ENCODE measurements around the gene GRAMD1B.

GRAMD1B gene

DNA sequence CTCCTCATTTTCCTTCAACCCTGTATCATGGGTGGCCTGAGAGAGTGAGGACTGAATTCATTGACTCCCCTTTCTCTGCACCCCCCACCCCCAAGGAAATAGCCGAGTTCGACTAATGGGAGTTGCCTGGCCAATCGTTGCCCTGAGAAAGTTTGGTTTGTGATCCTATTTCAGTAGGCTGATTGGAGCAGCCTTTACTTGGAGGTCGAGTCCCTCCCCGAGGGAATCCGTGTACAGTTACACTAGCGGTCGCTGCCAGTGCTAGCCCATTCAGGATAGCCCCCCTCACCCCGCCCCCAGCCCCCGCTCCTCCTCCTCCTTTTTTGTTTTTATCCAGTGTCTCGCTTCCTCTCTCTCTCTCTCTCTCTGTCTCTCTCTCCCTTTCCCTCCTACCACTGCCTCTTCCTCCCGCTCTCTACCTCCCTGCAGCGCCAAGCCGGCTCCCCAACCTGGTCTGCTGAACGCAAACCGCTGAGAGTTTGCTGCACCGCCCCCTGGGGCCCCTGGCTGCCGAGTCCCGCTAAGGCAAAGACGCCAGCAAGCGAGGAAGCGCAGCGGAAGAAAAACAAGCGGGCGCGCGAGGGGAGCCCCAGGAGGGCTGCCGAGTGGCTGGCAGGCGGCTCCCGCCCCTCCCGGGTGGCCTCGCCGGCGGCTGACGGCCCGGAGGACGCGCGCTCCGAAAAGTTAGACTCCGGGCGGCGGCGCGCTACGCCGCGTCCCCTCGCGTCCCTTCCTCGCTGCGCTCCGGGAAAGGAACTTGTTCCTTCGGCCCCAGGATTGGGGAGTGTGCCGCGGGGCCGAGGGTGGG is at the start of gene GRAMD1B:
TSS of gene GRAMD1B (plus strand) at position 357 of the 808 bp plus-strand sequence. CDS start 524 bp downstream, outside the sequence.
- peak; percentile 30 for DNase-seq (ENCODE audit: low read depth, low spot score)

DNA sequence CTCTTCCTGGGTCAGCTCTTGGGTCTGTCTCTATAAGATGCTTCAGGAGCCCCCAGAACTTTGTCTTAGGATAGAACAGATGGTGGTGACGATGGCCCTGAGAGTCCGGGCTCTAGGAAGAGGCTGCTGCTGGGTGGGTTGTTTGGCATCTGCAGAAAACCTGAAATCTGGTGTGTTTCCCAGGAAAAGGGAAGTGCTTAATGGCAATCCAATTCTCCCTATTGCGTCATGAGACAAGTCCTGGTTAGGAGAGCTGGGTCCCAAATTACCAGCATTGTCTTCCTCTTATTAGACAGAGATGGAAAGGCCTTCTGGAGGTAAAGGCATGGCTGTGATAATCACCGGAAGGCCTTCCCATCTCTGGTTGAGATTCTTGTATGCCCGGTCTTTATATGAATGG is 48.9 kb upstream of the GRAMD1B start:
- no peak for DNase-seq (ENCODE audit: low read depth, low spot score)

- DNase-seq (ENCODE audit: low read depth, low spot score): no peak
Measured at GRCh38 chr11:123381817-123382554, 48.1 kb upstream of the GRAMD1B start.

GRCh38 chr11:123382555-123383074 is 47.5 kb upstream of the GRAMD1B start:
- no peak for DNase-seq (ENCODE audit: low read depth, low spot score)

- DNase-seq (ENCODE audit: low read depth, low spot score): no peak
Measured at GRCh38 chr11:123384116-123384515, 46.0 kb upstream of the GRAMD1B start.

GRCh38 chr11:123386796-123387510 is 43.1 kb upstream of the GRAMD1B start:
- DNase-seq (ENCODE audit: low read depth, low spot score): no peak

DNA sequence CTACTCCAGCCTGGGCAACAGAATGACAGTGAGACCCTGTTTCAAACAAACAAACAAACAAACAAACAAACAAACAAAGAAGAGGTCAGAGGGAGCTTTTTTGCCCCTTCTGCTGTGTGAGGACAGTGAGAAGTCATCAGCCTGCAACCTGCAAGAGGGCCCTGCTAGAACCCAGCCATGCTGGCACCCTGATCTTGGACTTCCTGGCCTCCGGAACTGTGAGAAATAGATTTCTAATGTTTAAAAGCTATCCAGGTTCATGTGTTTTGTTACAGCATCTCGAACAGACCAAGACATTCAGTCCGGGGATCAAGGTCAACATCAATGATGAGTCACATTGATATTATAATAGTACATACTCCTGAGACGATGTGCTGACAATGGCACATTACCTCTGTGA is 41.4 kb upstream of the GRAMD1B start:
- DNase-seq (ENCODE audit: low read depth, low spot score): no peak

DNA sequence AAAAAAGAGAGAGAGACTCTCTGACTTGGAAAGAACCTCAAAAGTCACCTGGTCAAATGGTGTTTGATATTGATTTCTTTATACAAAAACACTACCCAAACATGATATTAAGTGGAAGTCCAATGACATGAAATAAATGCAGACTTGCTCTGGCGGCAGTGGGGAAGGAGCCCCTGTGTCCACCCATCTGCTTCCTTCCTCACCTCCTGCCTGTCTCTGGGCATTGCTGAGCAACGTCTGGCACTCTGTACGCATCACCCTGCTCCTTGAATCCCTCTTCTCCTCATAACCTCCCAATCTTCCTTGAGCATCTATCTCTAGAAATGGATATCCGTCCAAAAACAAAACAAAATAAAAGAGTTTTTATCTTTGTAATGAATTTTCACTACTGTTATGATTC is 39.9 kb upstream of the GRAMD1B start:
- DNase-seq (ENCODE audit: low read depth, low spot score): no peak

- DNase-seq (ENCODE audit: low read depth, low spot score): no peak
Measured at GRCh38 chr11:123391646-123392348, 38.3 kb upstream of the GRAMD1B start.

DNA sequence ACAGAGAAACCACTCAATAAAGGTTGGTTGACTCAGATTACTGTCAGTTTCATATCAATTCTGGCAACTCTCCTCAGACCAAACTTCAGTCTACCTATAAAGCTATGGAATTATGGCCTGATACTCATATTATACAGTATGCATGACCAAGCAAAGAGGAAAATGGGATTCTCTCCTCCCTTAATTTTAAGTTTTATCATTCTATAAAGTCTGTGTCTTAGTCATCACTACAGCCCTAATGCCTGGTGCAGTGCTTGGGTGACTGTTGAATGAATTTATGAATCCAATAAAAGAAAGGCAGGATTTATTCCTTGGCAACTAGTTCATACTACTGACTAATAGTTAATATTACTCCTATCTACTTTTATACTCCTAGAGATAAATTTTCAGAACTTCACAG is 37.6 kb upstream of the GRAMD1B start:
- DNase-seq (ENCODE audit: low read depth, low spot score): no peak

DNA sequence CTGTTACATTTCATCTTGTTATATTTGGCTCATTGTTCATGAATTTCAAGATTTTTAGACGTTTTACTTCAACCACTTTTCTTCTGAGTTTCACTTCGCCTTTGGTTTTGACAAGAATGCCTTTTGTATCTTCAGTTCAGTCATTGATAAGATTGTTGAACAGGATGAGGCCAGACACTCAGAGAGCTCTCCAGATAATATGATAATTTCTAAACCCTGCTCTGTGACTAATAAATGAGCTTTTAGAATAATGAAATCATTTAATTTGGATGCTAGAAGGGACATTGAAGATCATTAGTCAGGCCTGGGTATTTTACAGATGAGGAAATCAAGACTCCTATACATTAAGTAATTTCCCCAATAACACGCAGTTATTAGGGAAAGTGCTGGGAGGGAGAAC is 37.2 kb upstream of the GRAMD1B start:
- no peak for DNase-seq (ENCODE audit: low read depth, low spot score)

DNA sequence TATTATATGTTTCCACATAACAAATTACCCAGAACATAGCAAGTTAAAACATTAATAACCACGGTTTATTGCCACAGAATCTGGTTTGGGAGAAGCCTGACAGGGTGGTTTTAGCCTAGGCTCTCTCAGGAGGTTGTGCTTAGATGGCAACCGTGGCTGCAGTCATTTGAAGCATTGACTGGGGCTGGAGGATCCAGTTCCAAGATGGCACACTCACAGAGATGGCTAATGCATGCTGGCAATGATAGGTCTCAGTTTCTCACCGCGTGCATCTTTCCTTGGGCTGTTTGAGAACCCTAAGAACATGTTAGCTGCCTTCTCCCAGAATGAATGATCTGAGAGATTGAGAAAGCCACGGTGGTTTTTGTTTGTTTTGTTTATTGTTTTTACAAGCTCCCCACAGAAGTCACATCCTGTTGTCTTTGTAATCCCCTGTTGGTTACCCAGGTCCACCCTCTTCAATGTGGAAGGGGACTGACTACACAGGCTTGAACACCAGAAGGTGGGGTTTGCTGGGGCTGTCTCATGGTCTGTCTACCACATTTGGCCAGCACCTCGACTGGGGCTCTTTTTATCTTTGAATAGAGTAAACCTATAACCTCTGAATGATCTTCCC is 36.6 kb upstream of the GRAMD1B start:
- DNase-seq (ENCODE audit: low read depth, low spot score): no peak

- no peak for DNase-seq (ENCODE audit: low read depth, low spot score)
Measured at GRCh38 chr11:123404676-123405075, 25.4 kb upstream of the GRAMD1B start.

GRCh38 chr11:123405123-123405592 is 24.9 kb upstream of the GRAMD1B start:
- no peak for DNase-seq (ENCODE audit: low read depth, low spot score)

GRCh38 chr11:123406441-123407129 is 23.5 kb upstream of the GRAMD1B start:
- no peak for DNase-seq (ENCODE audit: low read depth, low spot score)

GRCh38 chr11:123407130-123407995 is 22.7 kb upstream of the GRAMD1B start:
- no peak for DNase-seq (ENCODE audit: low read depth, low spot score)

DNA sequence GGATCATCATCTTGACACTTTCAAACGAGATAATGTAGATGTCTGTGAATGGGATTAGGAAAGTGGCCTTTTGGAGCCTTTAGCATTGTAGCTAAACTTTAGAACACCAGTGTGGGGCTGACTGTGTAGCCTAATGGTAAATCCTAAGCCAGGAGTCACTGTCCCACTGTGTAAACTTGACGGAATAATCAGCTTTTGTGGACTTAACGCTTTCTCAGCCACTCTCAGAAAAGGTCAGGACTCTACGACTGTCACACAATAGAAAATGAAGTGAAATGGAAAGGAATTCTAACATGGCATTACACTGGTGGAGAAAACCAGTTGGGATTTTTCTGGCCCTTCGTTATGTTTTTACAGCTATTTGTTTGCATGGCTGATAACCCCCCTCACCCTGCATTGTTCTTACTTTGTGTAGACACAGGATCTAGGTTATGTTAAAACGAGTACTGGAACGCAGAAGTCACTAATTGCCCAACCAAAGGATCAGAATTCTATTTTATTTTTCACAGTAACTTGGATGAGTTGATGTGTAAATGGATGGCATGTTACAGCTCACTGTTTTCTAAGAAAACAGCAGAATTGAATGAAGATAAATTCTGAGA is 22.0 kb upstream of the GRAMD1B start:
- DNase-seq (ENCODE audit: low read depth, low spot score): no peak

- DNase-seq (ENCODE audit: low read depth, low spot score): no peak
Measured at GRCh38 chr11:123408619-123409455, 21.2 kb upstream of the GRAMD1B start.

Data from activated CD4-positive, CD25-positive, alpha-beta regulatory T cell treated with anti-CD3 and anti-CD28 coated beads, Interleukin-2, amount 50 U/mL, for 16 hours (primary cell).